ENCODE measurements around the gene OR6K2. TPM values are rescaled to one million over a fixed set of nuclear protein-coding genes. Genes with fewer than 3 reads are reported as not detected.

OR6K2 gene
- total and polyA plus RNA-seq, 2 of the 13 experiments (the other 11 are each of a cell fraction or from before 2014, with no cell fraction given): not detected

GRCh38 chr1:158687037-158687436 is 13.4 kb downstream of the OR6K2 start (continued):
- TF ChIP-seq ZBTB10 (CRISPR knock-in tag; IDR thresholded peaks at IDR 0.05; ENCODE audit: borderline replicate concordance) (no peak), ZNF512 (CRISPR knock-in tag; IDR thresholded peaks at IDR 0.05) (no peak), ZNF639 (CRISPR knock-in tag; conservative IDR thresholded peaks at IDR 0.05) (no peak), ZNF839 (CRISPR knock-in tag; IDR thresholded peaks at IDR 0.05; ENCODE audit: borderline replicate concordance) (no peak), SP5 (CRISPR knock-in tag; IDR thresholded peaks at IDR 0.05; ENCODE audit: borderline replicate concordance, low read depth) (no peak), ZNF704 (CRISPR knock-in tag; IDR thresholded peaks at IDR 0.05; ENCODE audit: borderline replicate concordance) (no peak), CHD4 (IDR thresholded peaks at IDR 0.05; ENCODE audit: borderline replicate concordance, low read length) (no peak), ZNF296 (CRISPR knock-in tag; conservative IDR thresholded peaks at IDR 0.05) (no peak), RERE (CRISPR knock-in tag; IDR thresholded peaks at IDR 0.05; ENCODE audit: low read depth) (no peak), GMEB2 (CRISPR knock-in tag; IDR thresholded peaks at IDR 0.05; ENCODE audit: low read depth) (no peak), ELK4 (CRISPR knock-in tag; IDR thresholded peaks at IDR 0.05; ENCODE audit: borderline replicate concordance) (no peak)
